Mucosa of descending colon (tissue), 3 donors: ENCODE measurements around the gene ARF5. TPM values are rescaled to one million over a fixed set of nuclear protein-coding genes. Genes with fewer than 3 reads are reported as not detected.

Experiments
- ATAC-seq: fragments of 200-7000 bp; cut with Tn5 transposase; one replicate; pipeline ENCODE4 v1.9.1; 2020; ENCODE audit warnings: mild to moderate bottlenecking, moderate library complexity
- DNase-seq, 3 donors: peaks; one replicate each; pipeline ENCODE4 v3.0.0-alpha.2; 2020
- H3K36me3 ChIP-seq: fragments of 200-600 bp; one replicate; pipeline ENCODE4 v1.8.0; 2021; ENCODE audit warnings: low read depth, mild to moderate bottlenecking
- H3K4me1 ChIP-seq: fragments of 200-600 bp; one replicate; pipeline ENCODE4 v1.8.0; 2021; ENCODE audit warnings: low read depth, mild to moderate bottlenecking
- H3K4me3 ChIP-seq: fragments of 200-600 bp; one replicate; pipeline ENCODE4 v1.8.0; 2021; ENCODE audit warnings: mild to moderate bottlenecking
- H3K9me3 ChIP-seq: fragments of 200-600 bp; one replicate; pipeline ENCODE4 v1.8.0; 2021; ENCODE audit warnings: mild to moderate bottlenecking
- intact Hi-C, 2 donors: fragments of 100-400 bp; cut with DNase I in 1 of 2; cut with micrococcal nuclease in 1 of 2; formaldehyde crosslinking; loops; one replicate each; pipeline versions ENCODE4 v1.11.0 to v1.11.1; 2022; cut with DNase I, micrococcal nuclease
- total RNA-seq, 3 donors: library from RNA; stranded (reverse); fragmentation: NEBNext Ultra II Directional in 2 of 3; extraction: Animal tissue kit (Norgen Biotek cat#: 25700) in 2 of 3; gene quantifications; one replicate each; pipeline versions ENCODE4 v1.2.1 to v1.2.4, GENCODE V29; 2021 to 2023
- TF ChIP-seq, protein P1 (sequence below): fragments of 200-600 bp; IDR thresholded peaks from one replicate; pipeline ENCODE4 v1.8.0; 2022; ENCODE audit warnings: antibody characterized with exemption, mild to moderate bottlenecking
- donor health status: DM: no; HTN: no; CAD: no; lungs with moderate emphysema.
- donor health status: DM: no; HTN: no; CAD: no.
- donor health status: DM: no; HTN: yes; CAD: no.

ARF5 gene
- total RNA-seq, 3 donors from 2014 or later, result 94.3 to 160 (median 141) TPM

DNA sequence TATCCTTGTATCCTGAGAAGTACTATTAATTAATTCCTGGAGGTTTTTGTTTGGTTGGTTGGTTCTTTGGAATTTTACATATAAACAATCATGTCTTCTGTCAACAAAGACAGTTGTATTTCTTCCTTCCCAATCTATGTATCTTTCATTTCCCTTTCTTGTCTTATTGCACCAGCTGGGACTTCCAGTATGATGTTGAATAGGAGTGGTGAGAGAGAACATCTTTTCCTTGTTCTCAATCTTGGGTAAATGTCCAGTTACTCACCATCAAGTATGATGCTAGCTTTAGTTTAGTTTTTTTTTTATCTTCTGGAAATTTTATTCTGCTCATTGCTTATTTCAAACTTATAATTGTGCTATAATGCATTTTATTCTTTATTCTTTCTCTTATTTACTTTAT lies 37.1 kb downstream of the ARF5 start:
- no peaks in the 10 kb centered on the region for H3K4me1 ChIP-seq
- intact Hi-C loops, result no loop called here
- TF ChIP-seq, protein P1, sequence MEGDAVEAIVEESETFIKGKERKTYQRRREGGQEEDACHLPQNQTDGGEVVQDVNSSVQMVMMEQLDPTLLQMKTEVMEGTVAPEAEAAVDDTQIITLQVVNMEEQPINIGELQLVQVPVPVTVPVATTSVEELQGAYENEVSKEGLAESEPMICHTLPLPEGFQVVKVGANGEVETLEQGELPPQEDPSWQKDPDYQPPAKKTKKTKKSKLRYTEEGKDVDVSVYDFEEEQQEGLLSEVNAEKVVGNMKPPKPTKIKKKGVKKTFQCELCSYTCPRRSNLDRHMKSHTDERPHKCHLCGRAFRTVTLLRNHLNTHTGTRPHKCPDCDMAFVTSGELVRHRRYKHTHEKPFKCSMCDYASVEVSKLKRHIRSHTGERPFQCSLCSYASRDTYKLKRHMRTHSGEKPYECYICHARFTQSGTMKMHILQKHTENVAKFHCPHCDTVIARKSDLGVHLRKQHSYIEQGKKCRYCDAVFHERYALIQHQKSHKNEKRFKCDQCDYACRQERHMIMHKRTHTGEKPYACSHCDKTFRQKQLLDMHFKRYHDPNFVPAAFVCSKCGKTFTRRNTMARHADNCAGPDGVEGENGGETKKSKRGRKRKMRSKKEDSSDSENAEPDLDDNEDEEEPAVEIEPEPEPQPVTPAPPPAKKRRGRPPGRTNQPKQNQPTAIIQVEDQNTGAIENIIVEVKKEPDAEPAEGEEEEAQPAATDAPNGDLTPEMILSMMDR, result no peak
- H3K36me3 ChIP-seq, result no peaks in the 10 kb centered on the region
- H3K4me3 ChIP-seq, result no peak overlapping the region
- no peak for DNase-seq
- no peaks in the 10 kb centered on the region for H3K9me3 ChIP-seq
- ATAC-seq, result no peak

DNA sequence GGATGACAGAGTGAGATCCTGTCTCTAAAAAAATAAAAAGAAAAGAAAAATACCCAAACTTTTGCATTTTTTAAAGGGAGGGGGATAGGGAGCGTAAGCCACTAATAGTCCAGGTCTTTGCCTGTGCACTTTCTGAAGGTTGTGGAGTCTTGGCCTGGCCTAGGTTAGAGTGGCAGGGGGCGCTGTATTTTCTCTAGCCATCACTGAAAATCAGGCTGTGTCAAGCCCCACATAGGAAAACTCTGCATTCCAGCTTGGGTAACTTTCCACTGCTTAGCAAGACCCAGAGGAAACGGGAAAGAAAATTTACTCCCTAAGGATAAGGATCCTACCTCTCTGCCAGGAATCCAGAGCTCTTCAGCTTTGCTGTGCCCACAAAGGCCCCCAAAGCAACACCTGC lies 40.2 kb downstream of the ARF5 start:
- intact Hi-C loops, result no loop called here
- Histone ChIP-seq H3K9me3 (no peaks in the 10 kb centered on the region), H3K4me3 (no peak overlapping the region), H3K36me3 (no peaks in the 10 kb centered on the region), H3K4me1 (no peaks in the 10 kb centered on the region)
- ATAC-seq (no peak), DNase-seq (no peak)
- TF ChIP-seq, protein P1, result no peak

DNA sequence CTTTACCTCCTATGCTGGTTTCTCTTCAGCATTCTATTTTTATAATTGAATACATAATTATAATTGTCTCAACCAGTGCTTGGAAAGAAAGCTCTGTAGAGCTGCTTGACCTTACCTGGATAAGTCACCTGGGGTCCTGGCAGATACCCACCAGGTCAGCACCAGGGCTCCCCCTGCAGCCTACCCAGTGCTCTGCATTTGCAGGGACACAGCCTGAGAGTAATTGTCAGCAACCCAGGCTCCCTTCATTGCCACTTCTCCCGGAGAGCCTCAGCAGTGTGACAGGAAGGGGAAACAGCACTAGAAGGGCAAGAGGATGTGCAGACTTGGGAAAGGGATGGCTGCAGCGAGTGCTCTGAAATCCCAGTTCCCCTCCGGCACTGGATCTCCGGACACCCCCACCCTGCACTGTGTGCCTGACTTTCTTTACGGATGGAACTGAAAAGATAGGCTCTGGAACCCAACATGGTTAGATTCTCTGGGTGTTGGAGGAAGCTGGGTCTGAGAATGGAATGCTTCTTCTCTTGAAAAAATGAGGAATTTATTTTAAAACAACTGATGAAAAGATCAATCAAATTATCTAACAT lies 41.1 kb downstream of the ARF5 start:
- intact Hi-C loops, result no loop called here
- ATAC-seq, result peak; percentile 65
- DNase-seq, result peak in 2 of 3 donors; percentile 36 to 46
- TF ChIP-seq, protein P1, result no peak
- Histone ChIP-seq H3K36me3 (no peaks in the 10 kb centered on the region), H3K9me3 (no peaks in the 10 kb centered on the region), H3K4me1 (no peaks in the 10 kb centered on the region), H3K4me3 (no peak overlapping the region)

DNA sequence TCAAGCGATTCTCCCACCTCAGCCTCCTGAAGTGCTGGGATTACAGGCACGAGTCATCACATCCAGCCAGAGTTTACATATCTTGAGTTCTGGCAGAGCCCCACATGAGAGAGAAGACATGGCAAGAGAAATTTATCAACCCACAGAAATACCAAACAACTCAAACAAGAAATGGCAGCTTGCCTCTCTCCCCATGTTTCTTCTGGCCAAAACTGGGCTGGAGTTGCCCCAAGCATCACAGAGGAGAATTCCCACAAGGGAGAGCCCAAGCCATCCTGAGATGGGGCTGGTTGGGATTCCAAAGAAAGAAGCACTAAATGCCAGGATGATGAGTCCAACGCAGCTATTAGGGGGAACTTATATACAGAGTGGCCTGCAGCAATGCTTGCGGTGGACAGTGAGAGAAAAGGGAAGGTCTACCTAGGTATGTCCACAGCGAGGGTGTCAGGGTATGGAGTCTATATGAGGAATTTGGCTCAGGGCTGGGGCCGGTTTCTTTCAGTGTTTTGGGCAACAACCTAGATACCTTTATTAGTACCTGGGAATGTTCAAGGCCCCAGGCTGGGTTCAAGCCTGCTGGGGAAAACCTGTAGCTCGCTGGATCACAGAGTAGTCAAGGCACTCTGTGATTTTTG lies 44.2 kb downstream of the ARF5 start:
- intact Hi-C loops, result no loop called here
- ATAC-seq, result no peak
- Histone ChIP-seq H3K4me1 (no peaks in the 10 kb centered on the region), H3K36me3 (no peaks in the 10 kb centered on the region), H3K4me3 (no peak overlapping the region), H3K9me3 (no peaks in the 10 kb centered on the region)
- DNase-seq, result no peak
- TF ChIP-seq, protein P1, result no peak

DNA sequence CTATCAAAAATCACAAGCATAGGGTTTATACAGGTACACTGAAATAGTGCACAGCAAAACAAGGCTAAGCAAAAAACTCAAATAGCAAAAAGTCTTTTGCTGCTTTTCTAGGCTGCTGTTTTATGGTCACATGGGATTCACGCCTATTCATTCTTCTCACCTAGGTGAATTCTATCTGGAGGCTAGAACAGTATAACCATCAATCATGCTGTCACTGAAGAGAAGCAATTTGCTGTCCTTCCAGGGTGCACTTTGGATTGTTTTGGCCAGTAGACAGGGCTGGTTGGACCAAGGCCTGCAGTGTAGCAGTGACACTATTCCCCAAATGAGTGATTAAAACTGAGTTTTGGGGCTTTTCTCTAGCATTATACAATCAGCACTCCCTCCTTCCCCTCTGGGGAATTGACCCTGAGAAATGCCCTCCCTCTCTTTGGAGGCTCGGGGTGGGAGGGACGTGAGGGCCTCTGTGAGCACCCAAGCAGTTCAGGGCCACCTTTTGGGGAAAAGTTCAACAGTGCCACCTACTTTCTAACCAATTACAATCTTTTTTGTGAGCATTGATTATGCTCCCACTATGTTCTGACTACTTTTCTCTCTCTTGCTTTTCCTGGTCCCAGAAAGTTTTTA lies 47.6 kb downstream of the ARF5 start:
- DNase-seq (no peak), ATAC-seq (no peak)
- H3K4me1 ChIP-seq, result no peaks in the 10 kb centered on the region
- no peak overlapping the region for H3K4me3 ChIP-seq
- no peaks in the 10 kb centered on the region for H3K9me3 ChIP-seq
- TF ChIP-seq, protein P1, result no peak
- intact Hi-C loops, result no loop called here
- no peaks in the 10 kb centered on the region for H3K36me3 ChIP-seq
